GM19351 (cell line): ENCODE results near the gene HADH.
"Not testable (repeated sequence)": the region's sequence is repeated elsewhere in the genome, so short reads cannot be mapped to it uniquely, and the experiment has no call there.

ENCODE experiments used
- ATAC-seq: cut with Tn5 transposase; IDR thresholded peaks from one replicate; pipeline ENCODE4 v1.9.1; 2021; ENCODE audit warnings: mild to moderate bottlenecking, moderate library complexity; ENCODE audit not compliant: unreplicated experiment

Gene HADH

DNA sequence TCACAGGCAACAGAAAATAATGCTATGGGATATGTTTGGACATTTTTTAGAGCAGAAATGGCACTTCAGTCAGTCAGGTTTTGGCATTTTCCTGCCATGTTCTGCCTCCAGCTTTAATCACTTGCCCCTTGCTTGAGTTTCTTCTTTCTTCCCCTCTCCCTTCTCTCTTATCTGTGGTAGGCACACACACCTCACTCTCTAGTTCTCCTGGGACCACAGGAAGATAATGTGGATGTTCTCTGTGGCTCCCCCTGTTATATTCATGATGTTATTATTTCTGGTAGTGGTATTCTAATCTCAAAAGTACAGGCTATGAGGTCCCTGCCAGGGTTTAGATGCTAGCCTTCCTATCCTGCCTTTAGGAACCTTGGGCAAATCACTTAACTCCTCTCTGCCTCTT is 5.2 kb downstream of the HADH start:
- no peak for ATAC-seq

DNA sequence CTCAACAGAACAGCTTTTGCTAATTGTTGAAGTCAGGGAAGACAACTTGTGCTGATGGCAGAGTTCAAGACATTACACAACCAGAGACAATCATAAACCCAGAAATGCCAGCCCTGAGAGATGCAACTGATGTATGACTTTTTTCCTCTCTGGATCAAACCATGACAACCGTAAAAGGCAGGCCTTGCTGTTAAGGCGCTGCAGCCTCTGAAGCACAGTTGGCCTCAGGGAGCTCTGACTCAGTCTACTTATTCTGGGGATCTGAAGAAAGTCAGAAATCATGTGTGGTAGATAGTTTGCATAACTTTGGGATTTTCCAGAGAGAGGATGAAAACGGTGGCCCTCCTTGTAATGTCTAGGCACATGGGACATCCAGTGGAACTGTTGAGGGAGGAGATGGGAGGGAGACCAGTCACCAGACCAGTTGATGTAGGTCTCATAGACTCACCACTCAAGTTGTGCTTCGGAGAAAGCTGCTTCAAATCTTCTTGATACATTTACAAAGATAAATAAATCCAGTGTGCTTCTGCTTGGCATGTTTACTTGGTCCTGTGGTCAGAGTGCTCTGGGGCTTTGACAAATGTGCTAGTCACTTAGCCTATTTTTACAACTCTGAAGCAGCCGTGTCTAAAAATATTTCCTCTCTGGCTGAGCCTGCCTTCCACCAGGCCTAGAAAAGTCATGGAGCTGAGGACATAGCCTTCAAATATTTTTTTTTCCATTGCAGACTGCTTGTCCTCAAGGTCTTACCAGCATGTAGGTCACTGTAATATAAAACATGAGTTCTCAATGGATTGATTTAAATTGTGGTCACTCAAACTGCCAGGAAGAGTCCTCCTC is 7.5 kb downstream of the HADH start:
- no peak for ATAC-seq

DNA sequence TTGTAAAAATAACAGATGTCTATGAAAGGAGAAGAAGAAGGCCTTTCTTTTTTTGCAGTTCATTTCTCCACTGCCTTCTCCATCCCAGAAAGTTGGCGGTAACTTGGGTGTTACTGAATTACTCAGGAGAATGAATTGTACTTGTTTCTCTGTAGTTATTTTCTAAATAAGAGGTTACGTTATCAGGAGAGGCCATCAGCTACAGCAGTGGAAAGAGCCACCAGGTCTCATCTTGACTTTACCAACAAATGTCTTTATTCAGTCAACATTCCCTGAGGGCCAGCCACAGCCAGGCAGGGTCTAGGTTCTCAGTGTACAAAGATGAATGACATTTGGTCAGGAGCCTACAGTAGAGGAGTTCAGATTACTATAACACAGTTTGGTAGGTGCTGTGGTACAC is 8.1 kb downstream of the HADH start:
- no peak for ATAC-seq

DNA sequence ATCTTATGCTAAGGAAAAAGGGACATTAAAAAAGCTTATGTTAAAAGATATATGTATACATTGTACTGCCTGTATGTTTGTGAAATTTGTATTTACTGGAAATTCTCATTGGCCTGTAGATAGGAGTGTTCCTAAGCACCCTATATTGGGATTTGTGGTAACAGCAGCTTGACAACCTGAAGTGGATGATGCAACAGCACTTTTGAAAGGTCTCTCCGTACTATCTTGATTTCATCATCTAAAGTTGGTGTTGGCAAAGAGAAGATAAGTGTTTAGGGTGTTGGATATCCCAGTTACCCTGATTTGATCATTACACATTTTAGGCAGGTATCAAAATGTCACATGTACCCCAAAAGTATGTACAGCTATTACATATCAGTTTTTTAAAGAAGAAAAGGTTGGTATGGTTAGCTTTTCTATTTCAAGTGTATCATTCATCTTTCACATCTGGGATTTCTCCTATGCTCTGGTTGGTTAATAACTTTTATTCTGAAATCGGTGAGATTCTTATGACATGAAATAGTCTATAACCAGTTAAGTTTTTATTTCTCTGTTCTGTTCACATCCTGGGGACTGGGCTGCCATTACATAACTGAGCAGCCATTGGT is 10.3 kb downstream of the HADH start:
- ATAC-seq: no peak

DNA sequence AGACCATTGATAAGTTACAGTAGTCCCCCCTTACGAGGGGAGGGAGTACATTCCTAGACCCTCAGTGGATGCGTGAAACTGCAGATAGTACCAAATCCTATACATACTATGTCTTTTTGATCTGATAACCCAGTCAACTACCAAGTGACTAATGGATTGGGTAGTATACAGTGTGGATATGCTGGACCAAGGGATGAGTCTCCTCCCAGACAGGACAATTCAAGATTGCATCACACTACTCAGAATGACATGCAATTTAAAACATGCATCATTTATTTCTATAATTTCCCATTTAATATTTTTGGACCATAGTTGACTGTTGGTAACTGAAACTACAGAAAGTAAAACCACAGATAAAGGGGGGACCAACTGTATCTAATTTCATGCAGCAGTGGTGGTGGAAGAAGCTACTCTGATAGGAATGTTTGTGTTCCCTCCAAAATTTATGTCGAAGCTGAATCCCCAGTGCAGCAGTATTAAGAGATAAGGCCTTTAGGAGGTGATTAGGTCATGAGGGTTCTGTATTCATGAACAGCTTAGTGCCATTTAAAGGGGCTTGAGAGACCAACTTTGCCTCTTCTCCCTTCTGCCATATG is 11.9 kb downstream of the HADH start:
- ATAC-seq: no peak

DNA sequence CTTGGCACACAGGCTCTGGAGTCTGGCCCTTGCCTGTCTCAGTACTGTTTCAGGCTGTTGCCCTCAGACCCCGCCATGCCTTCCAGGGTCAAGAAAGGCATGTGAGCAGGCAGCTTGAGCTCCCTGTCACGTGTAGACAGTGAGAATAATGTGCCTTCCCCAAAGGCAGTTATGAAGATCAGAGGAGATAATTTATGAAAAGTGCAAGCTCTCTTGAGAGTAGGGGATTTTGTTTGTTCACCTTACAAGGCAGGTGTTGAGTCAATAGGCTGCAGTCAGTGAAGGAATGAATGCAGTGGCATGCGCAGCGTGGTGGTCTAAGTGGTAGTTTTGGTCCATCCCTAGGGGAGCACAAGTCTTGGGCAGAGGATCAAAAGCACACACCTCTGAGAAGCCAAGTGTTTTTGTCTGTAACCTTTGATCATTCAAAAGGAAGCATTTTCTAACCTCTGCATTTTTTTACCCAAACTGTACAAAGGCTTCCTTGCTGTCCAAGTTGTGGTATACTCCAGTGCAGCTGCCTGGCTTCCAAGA is 14.4 kb downstream of the HADH start:
- no peak for ATAC-seq

DNA sequence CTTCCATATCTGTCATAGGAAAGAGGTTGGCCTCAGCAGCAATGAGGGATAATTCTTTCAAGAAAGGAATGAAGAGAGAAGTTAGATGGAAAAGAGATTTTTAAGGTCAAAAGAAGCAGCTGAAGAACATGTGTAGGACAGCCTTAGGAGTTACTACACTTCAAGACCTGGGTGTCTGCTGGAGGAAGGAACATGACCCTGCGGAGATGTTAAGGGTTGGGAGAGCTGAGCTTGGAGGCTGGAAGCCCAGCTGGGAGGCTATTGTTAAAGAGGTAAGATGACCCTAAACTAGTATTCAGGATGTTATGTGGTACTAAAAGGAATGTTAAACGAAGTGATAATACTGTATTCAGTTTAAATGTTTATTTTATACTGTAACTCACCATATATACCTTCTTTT is 15.0 kb downstream of the HADH start:
- ATAC-seq: no peak

DNA sequence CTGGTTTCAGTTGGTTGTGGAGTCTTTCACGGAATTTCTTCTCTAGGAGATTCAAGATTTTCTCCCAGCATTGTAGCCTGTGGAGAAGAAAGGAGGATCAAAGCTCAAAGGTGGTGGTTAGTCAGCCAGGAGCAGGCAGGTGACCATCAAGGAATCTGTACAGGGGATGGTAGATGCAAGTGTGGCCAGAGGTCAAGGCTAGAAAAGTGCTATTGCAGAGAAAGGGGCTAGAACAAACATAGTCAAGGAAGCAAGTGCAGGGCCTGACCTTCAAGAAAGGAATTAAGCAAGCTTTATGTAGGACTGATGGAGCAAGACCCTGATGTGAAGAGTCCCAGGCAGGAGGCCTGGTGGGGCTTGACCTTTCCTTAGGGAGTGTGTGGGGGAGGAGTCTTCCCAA is 16.1 kb downstream of the HADH start:
- no peak for ATAC-seq

DNA sequence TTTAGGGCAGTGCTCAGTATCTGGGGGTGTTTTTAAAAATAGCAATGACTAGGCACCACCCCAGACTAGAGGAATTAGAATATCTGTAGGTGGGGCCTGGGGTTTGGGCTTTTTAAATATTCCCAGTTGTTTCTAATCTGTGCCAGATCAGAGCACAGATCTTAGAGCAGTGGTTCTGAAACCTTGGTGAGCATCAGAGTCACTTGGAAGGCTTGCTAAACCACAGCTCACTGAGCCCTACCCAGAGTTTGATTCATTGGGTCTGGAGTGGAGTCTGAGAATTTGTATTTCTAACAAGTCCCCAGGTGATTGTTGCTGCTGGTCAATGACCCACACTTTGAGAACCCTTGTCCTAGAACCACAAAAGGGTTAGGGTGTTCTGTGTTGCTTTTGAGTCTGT is 16.7 kb downstream of the HADH start:
- peak; percentile 50 for ATAC-seq

DNA sequence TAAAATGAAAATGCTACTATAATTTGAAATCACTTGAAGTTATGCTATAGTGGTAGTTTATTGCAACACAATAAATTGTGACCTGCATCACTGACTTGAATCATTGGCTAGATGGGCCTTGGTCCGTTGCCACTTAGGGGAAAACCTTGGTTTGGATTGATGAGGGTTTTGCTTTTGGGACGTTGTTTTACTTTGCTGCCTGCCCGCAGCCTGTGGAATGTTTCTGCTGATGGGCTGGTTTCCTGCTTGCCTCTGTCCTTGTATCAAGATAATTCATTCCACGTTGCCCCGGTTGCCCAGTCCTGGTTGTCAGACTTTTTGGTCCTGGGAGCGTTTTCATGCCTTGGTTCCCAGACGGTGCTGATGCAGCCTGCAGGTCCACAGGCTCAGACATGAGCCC is 18.3 kb downstream of the HADH start:
- ATAC-seq: no peak

DNA sequence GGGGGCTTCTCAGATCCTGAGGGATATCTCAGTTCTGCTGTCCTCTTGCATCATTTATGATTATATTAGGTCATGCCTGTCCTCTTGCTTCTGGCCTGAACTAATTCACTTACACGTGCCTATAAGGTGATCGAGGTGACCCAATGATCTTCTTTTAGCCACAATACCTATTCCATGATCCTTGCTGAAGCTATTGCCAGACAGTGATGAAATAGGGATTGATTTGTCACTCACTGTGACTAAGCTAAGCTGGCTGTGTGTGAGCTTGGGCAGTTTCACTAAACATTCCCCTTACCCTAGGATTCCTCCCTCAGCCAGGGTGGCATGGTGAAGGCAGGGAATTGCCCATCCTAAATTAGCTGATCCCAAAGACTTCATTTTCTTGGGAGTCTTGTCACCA is 19.0 kb downstream of the HADH start:
- ATAC-seq: no peak

DNA sequence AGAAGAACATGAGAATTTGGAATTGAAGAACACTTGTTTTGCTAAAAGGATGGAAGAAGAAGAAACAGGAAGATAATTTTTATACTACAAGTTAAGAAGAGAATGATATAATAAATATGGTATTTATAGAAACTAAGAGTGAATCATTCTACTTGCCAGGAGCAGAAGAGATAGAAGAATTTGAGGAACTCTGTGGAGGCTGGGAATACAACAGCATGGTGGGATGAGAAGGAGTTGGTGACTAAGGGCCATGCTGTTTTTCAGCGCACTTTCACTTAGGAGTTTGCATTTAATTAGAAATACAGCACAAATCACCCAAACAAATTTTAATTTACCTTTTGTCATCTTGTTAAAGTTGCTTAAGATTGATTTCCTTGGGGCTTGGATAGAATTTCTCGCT is 20.5 kb downstream of the HADH start:
- no peak for ATAC-seq

DNA sequence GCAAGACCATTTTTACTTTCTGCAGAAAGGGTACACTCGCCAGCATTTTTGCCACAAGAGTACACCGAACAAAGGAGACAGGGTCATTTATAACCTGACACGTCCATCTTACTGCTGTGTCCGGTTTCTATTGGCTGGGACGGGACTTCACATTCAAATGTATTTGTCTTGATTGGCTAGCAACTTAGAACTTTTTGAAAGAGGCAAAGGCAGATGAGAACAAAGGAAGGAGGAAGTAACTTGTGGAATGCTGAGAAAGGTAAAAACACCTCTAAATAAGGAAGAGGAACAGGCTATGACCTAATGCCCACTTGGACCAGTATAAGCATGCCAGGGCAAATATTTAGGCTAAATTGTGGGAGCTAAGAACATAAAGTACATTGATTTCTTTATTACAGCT is 22.7 kb downstream of the HADH start:
- ATAC-seq: not testable (repeated sequence)

DNA sequence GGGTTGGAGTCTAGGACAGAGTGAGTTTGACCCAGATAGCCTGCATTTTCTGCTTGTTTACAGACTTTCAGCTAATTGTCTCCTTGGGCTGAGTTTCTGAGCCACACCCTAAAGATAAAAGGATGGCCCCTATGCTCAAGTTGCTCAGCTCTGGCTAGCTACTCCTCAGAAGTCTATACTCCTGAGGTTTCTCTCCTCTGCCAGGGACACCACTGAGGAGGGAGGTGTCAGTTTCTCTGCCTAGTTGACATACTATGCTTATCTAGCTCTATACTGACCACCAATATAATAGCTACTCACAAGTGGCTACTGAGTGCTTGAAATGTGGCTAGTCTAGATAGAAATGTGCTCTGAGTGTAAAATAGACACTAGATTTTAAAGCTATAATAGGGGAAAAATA is 23.6 kb downstream of the HADH start:
- no peak for ATAC-seq

DNA sequence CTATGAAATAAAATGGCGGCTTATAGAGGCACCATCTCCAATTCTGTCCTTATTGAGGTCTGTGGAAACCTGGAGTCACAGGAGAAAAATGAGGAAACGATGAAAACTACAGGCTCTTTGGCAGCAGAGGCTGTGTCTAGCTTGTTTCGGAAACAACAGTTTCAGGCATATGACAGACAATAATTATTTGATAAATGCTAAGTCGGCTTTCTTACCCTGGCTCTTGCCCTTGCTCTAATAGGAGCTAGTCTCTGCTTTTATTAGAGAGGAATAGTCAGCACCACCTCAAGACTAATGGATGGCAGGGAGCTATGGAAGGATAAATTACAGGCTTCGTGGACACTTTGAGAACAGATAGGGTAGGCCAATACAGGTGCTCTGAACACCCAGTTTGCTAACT is 24.3 kb downstream of the HADH start:
- ATAC-seq: no peak

DNA sequence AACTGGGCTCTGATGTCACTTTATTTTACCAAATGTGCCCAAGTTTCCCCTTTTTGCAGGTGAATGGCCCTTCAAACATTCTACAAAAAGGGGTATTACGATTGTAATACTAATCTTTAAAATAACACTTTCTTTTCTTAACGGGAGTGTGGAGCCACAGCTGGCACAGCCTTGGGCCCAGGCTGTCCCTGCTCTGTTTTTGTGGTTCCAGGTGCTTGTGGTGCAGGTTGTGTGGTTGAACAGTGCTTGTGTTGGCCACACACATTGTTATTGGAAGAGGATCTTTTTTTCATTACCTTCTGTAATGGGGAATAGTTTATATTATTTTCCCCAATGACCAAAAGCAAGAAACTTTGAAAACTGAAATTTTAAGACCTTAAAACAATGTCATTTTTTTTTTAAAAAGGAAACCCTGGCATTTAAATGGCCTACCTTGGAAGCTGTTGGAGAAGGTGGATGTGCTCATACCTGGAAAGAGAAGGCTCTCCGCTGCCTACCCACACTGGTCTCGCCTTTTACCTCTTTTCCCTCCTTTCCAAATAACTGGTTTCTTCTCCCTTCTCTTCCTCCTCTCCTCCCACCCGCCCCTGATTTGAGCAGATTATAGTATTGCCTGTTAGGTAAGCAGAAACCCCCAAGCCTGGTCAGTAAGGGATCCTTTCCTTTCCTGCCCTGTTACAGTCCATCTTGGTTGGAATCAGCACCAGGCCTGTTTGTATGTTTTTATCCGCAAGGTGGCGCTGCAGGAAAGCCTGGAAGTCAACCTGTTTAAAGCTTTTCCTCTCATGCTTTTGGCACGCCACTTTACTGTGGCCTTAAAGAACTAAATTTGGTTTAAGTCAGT is 28.6 kb downstream of the HADH start:
- ATAC-seq: peak; percentile 90

DNA sequence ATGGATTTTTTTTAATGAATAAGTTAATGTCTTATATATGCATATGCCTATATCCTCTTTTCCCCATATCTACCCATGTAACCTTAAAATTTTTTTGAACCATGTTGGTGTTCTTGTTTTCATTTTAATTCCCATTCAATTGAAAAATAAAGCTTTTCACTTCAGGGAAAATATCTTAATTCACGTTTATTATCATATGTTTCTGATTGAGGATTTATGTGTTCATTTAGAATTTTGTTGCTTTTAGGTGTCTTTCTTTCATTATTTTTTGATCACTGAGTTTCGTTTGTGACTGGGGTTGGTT is 29.1 kb downstream of the HADH start:
- no peak for ATAC-seq

DNA sequence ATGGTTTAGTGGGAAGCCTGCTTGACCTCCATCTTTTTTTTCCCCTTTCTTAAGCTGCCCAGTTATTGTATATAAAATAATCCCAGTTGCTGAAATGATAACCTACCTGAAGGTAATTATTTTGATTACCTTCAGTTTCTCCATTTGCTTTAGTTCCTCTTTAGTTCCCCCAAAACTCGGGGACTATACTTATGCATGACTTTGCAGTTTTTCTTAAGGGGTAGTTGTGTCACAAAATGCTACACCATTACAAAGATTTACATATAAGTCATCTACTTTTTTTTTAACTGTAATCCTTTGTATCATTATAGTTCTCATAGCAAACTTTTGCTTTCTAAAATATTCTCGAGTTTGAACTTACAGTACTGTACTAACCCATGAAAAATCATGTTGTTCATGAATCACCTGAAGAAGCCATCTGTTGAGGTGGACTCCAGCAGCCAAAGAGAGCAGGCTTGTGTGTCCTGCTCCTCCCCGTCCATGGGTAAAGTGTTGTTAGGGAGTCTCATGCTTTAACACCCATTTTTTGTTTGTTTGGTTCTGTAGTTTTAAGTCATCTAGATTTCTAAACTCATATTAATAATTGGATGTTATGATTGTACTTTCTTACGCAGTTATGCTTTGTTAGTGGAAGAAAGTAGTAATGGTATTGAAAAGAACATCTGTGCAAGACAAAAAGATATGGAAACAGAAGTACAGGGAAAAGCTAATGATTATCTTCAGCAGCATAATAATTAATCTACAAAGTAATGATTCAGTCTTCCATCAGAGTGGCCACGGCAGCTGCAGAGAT is 34.6 kb downstream of the HADH start:
- ATAC-seq: no peak

DNA sequence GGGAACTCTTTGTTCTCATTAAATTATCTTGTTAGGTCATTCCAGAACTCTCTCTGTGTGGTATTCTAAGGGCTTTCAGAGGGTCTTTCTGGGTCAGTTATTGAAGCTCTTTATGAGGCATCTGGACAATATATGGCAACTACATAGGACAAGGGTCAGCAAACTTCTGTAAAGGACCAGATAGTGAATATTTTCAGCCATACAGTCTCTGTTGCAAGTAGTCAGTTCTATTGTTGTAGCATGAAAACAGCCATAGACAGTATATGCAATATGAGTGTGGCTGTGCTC is 35.1 kb downstream of the HADH start:
- no peak for ATAC-seq

DNA sequence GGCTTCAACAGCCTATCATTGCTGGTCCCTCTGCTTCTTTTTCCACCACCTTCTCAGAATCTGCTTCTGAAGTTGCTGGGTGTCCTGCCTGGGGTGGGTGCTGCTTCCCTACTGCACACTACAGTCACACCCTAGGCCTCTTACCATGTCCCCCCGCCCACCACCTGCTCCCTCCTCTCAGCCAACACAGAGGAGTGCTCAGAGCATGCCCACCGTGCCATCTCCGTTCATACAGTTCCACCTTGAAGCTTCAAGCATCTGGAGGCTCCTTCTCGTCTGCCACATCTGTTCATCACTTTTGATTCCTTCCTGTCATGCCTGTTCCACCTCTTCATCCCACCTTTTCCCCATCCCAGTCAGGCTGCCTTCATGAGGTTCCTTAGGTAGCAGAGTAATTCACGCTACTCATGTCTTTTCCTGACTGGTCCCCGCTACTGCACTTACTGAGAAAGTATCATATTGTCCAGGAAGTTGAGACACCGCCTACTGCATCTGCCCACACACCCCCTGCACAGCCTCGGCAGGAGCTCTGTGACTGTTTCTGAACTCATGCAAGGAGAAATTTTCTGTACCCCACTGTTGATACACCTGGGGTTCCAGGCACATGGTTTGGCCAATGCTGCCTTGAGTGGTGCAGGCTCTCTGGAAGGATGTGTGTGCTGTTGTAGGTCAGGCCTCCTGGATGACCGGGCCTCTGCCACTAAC is 39.5 kb downstream of the HADH start:
- no peak for ATAC-seq
